Hepatocyte (in vitro differentiated cells): ENCODE data around the gene OXER1. TPM values are rescaled to one million over a fixed set of nuclear protein-coding genes. Genes with fewer than 3 reads are reported as not detected.

Experiments used
- DNase-seq: peaks from one replicate; pipeline ENCODE4 v3.0.0-alpha.2; 2016; ENCODE audit warnings: low spot score
- H2AFZ ChIP-seq: fragments of 200-600 bp; sonication (generic); 2 replicates; pipeline ENCODE4 v1.6.0; 2016; ENCODE audit warnings: antibody characterized with exemption, mild to moderate bottlenecking
- H3K27ac ChIP-seq: fragments of 200-600 bp; sonication (generic); 2 replicates; pipeline ENCODE4 v1.5.1; 2016; ENCODE audit warnings: mild to moderate bottlenecking
- H3K27me3 ChIP-seq: fragments of 200-600 bp; sonication (generic); 2 replicates; pipeline ENCODE4 v1.6.1; 2016
- H3K36me3 ChIP-seq: fragments of 200-600 bp; sonication (generic); replicated peaks from 2 replicates; pipeline ENCODE4 v1.5.1; 2016; ENCODE audit warnings: low read depth; ENCODE audit not compliant: insufficient read depth
- H3K4me1 ChIP-seq: fragments of 200-600 bp; sonication (generic); 2 replicates; pipeline ENCODE4 v1.5.1; 2016; ENCODE audit warnings: mild to moderate bottlenecking, moderate library complexity; ENCODE audit not compliant: insufficient read depth
- H3K4me2 ChIP-seq: fragments of 200-600 bp; sonication (generic); 2 replicates; pipeline ENCODE4 v1.6.0; 2016
- H3K4me3 ChIP-seq: fragments of 200-600 bp; sonication (generic); 2 replicates; pipeline ENCODE4 v1.5.1; 2016; ENCODE audit warnings: mild to moderate bottlenecking
- H3K79me2 ChIP-seq: fragments of 200-600 bp; sonication (generic); 2 replicates; pipeline ENCODE4 v1.6.0; 2017; ENCODE audit warnings: mild to moderate bottlenecking
- H3K9me2 ChIP-seq: fragments of 200-600 bp; sonication (generic); replicated peaks from 2 replicates; pipeline ENCODE4 v1.6.0; 2017; ENCODE audit warnings: mild to moderate bottlenecking; ENCODE audit not compliant: insufficient read depth
- H3K9me3 ChIP-seq: fragments of 200-600 bp; sonication (generic); 2 replicates; pipeline ENCODE4 v1.5.1; 2016; ENCODE audit warnings: low read depth, mild to moderate bottlenecking
- H4K20me1 ChIP-seq: fragments of 200-600 bp; sonication (generic); 2 replicates; pipeline ENCODE4 v1.6.0; 2016; ENCODE audit warnings: mild to moderate bottlenecking; ENCODE audit not compliant: insufficient read depth, poor library complexity, severe bottlenecking
- CTCF ChIP-seq: fragments of 200-600 bp; sonication (generic); IDR thresholded peaks from 2 replicates; pipeline ENCODE4 v1.5.1; 2016; ENCODE audit warnings: antibody characterized with exemption, mild to moderate bottlenecking; ENCODE audit not compliant: poor library complexity
- EZH2 ChIP-seq: fragments of 200-600 bp; sonication (generic); IDR thresholded peaks from 2 replicates; pipeline ENCODE4 v1.6.1; 2016; ENCODE audit warnings: antibody characterized with exemption, mild to moderate bottlenecking, borderline replicate concordance
- EZH2phosphoT487 ChIP-seq: fragments of 200-600 bp; sonication (generic); IDR thresholded peaks from one replicate; pipeline ENCODE4 v1.6.1; 2018; ENCODE audit warnings: antibody characterized with exemption, mild to moderate bottlenecking, low read depth, moderate library complexity; ENCODE audit not compliant: unreplicated experiment, severe bottlenecking
- WGBS: methylation state at CpG from one replicate; pipeline ENCODE4 v1.1.6; 2016; ENCODE audit warnings: low lambda C conversion rate; ENCODE audit errors: missing lambda C conversion rate; 5-methylcytosine and 5-hydroxymethylcytosine counted together
- polyA plus RNA-seq: library from polyadenylated mRNA; unstranded; fragments of >200 nt; fragmentation: Nextera tagmentation; extraction: Ambion mirVana; gene quantifications from 2 replicates; pipeline ENCODE4 v1.2.1, GENCODE V29; 2016
- total RNA-seq: library from RNA; depleted of rRNA; stranded (reverse); fragments of >200 nt; gene quantifications from 2 replicates; pipeline ENCODE4 v1.2.3, GENCODE V29; 2014

OXER1 gene
- total and polyA plus RNA-seq, 2 experiments from 2014 or later, result 5.1 to 9.5 TPM

GRCh38 chr2:42726680-42727079, 37.3 kb downstream of the OXER1 start:
- Histone ChIP-seq H2AFZ (no peak overlapping the region), H3K27ac (no peak overlapping the region), H3K79me2 (no peaks in the 10 kb centered on the region), H3K9me2 (no peaks in the 10 kb centered on the region), H3K36me3 (no peaks in the 10 kb centered on the region), H3K4me3 (no peak overlapping the region), H3K27me3 (no peaks in the 10 kb centered on the region), H4K20me1 (no peaks in the 10 kb centered on the region), H3K9me3 (peaks cover 12% of the 10 kb centered on the region), H3K4me1 (peaks cover 14% of the 10 kb centered on the region), H3K4me2 (no peak overlapping the region)
- TF ChIP-seq EZH2phosphoT487, result no peak
- TF ChIP-seq EZH2, result no peak
- DNase-seq, result no peak
- WGBS, result 100% methylated on average over 2 of the region's 2 CpGs

- H4K20me1 ChIP-seq, result no peaks in the 10 kb centered on the region
- no peaks in the 10 kb centered on the region for H3K27me3 ChIP-seq
- no peak overlapping the region for H3K27ac ChIP-seq
- no peaks in the 10 kb centered on the region for H3K9me2 ChIP-seq
- no peak overlapping the region for H2AFZ ChIP-seq
- no peaks in the 10 kb centered on the region for H3K79me2 ChIP-seq
- H3K36me3 ChIP-seq, result no peaks in the 10 kb centered on the region
- no peak overlapping the region for H3K4me3 ChIP-seq
- no peak for DNase-seq
- no peak overlapping the region for H3K4me2 ChIP-seq
- no peak for TF ChIP-seq EZH2phosphoT487
- no peak for TF ChIP-seq EZH2
- TF ChIP-seq CTCF, result no peak
- WGBS, result 94% methylated on average over 4 of the region's 4 CpGs
- H3K4me1 ChIP-seq, result peaks cover 16% of the 10 kb centered on the region
- peaks cover 12% of the 10 kb centered on the region for H3K9me3 ChIP-seq
Observed at GRCh38 chr2:42725657-42726056, 38.3 kb downstream of the OXER1 start.

GRCh38 chr2:42724886-42725285, 39.0 kb downstream of the OXER1 start:
- no peak overlapping the region for H3K4me2 ChIP-seq
- WGBS, result 85% methylated on average over 2 of the region's 2 CpGs
- H3K27me3 ChIP-seq, result no peaks in the 10 kb centered on the region
- H3K9me2 ChIP-seq, result no peaks in the 10 kb centered on the region
- H3K4me3 ChIP-seq, result no peak overlapping the region
- TF ChIP-seq EZH2, result no peak
- no peak for TF ChIP-seq CTCF
- no peak for TF ChIP-seq EZH2phosphoT487
- no peaks in the 10 kb centered on the region for H3K79me2 ChIP-seq
- DNase-seq, result no peak
- H3K4me1 ChIP-seq, result peaks cover 16% of the 10 kb centered on the region
- H3K27ac ChIP-seq, result no peak overlapping the region
- H4K20me1 ChIP-seq, result no peaks in the 10 kb centered on the region
- no peaks in the 10 kb centered on the region for H3K36me3 ChIP-seq
- no peak overlapping the region for H2AFZ ChIP-seq
- H3K9me3 ChIP-seq, result peaks cover 8% of the 10 kb centered on the region

- Histone ChIP-seq H3K9me3 (no peaks in the 10 kb centered on the region), H4K20me1 (no peaks in the 10 kb centered on the region), H3K36me3 (no peaks in the 10 kb centered on the region), H3K4me3 (no peak overlapping the region), H2AFZ (no peak overlapping the region), H3K27ac (no peak overlapping the region), H3K4me2 (no peak overlapping the region), H3K4me1 (peaks cover 16% of the 10 kb centered on the region), H3K9me2 (no peaks in the 10 kb centered on the region), H3K27me3 (no peaks in the 10 kb centered on the region), H3K79me2 (no peaks in the 10 kb centered on the region)
- DNase-seq, result no peak
- TF ChIP-seq EZH2 (no peak), CTCF (no peak), EZH2phosphoT487 (no peak)
Observed at GRCh38 chr2:42723465-42723864, 40.5 kb downstream of the OXER1 start.
